Choroid plexus epithelial cell (primary cell): ENCODE data around the gene VPS54.

Experiments used
- DNase-seq: peaks from one replicate; pipeline ENCODE4 v3.0.0-alpha.2; 2010; ENCODE audit warnings: low read depth
- H3K4me3 ChIP-seq: 2 replicates; pipeline ENCODE4 v1.5.1; 2011; ENCODE audit warnings: low read depth, mild to moderate bottlenecking, control low read depth, low read length, moderate library complexity
- CTCF ChIP-seq: conservative IDR thresholded peaks from 2 replicates; pipeline ENCODE4 v1.5.1; 2011; ENCODE audit warnings: low read depth, mild to moderate bottlenecking, control low read depth, inconsistent platforms, low read length, moderate library complexity

Gene VPS54

GRCh38 chr2:64036034-64036705 lies 16.9 kb upstream of the VPS54 start:
- H3K4me3 ChIP-seq: no peak overlapping the region
- no peak for TF ChIP-seq CTCF
- peak; percentile 65 for DNase-seq

GRCh38 chr2:64035072-64035942 lies 16.1 kb upstream of the VPS54 start:
- no peak overlapping the region for H3K4me3 ChIP-seq
- DNase-seq: peak; percentile 59
- TF ChIP-seq CTCF: no peak

- no peak overlapping the region for H3K4me3 ChIP-seq
- no peak for TF ChIP-seq CTCF
- DNase-seq: no peak
These were observed 10.0 kb upstream of the VPS54 start for GRCh38 chr2:64029116-64029665.

- DNase-seq: no peak
- H3K4me3 ChIP-seq: no peak overlapping the region
- TF ChIP-seq CTCF: no peak
These were observed 6.5 kb upstream of the VPS54 start for GRCh38 chr2:64025741-64026140.

GRCh38 chr2:64024259-64024949 lies 5.2 kb upstream of the VPS54 start:
- no peak for TF ChIP-seq CTCF
- no peak overlapping the region for H3K4me3 ChIP-seq
- DNase-seq: no peak

GRCh38 chr2:64023485-64024258 lies 4.4 kb upstream of the VPS54 start:
- DNase-seq: no peak
- no peak for TF ChIP-seq CTCF
- H3K4me3 ChIP-seq: no peak overlapping the region
